Memory B cell (primary cell): ENCODE measurements around the gene OSTF1.

Experiments used
- ATAC-seq: fragments of 150-1000 bp; cut with Tn5 transposase; 2 replicates; pipeline ENCODE4 v1.10.0; 2021; ENCODE audit warnings: low read depth, mild to moderate bottlenecking, moderate library complexity
- DNase-seq, 2 donors: peaks; one replicate each; pipeline ENCODE4 v3.0.0; 2022; ENCODE audit warnings: low spot score in 2 of 2
- H3K27ac Mint-ChIP-seq: one replicate; pipeline ENCODE4 v1.8.0; 2022; ENCODE audit warnings: mild to moderate bottlenecking, moderate library complexity, mixed read lengths
- H3K27me3 Mint-ChIP-seq: one replicate; pipeline ENCODE4 v1.8.0; 2022; ENCODE audit warnings: mixed read lengths
- H3K36me3 Mint-ChIP-seq: one replicate; pipeline ENCODE4 v1.8.0; 2022; ENCODE audit warnings: mild to moderate bottlenecking, mixed read lengths
- H3K4me1 Mint-ChIP-seq: one replicate; pipeline ENCODE4 v1.8.0; 2022; ENCODE audit warnings: mixed read lengths
- H3K4me3 Mint-ChIP-seq: one replicate; pipeline ENCODE4 v1.8.0; 2022; ENCODE audit warnings: mild to moderate bottlenecking, moderate library complexity, mixed read lengths
- H3K9me3 Mint-ChIP-seq: one replicate; pipeline ENCODE4 v1.8.0; 2022; ENCODE audit warnings: mixed read lengths

Gene OSTF1

DNA sequence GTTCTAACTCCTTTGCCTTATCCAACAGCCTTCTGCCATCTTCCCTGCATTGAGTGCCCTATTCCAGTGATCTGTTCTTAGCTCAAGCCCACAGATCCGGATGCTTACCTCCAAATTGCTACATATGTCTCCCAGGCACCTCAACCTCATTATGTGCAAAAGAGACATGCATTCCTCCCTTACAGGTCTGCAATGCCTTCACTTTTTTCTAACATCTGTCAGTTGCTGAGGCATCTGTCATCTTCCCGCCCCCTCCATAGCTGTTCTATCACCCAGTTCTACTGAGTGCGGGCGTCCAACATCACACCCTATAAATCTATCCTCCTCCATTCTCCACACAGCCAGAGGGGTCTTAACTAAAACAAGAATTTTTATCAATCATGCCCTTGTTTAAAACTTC lies 20.4 kb upstream of the OSTF1 start:
- no peaks in the 10 kb centered on the region for H3K9me3 Mint-ChIP-seq
- peaks cover 9% of the 10 kb centered on the region for H3K4me1 Mint-ChIP-seq
- H3K36me3 Mint-ChIP-seq = peaks cover 1% of the 10 kb centered on the region
- no peaks in the 10 kb centered on the region for H3K27me3 Mint-ChIP-seq
- no peak overlapping the region for H3K27ac Mint-ChIP-seq
- ATAC-seq (no peak), DNase-seq (no peak)
- no peak overlapping the region for H3K4me3 Mint-ChIP-seq

DNA sequence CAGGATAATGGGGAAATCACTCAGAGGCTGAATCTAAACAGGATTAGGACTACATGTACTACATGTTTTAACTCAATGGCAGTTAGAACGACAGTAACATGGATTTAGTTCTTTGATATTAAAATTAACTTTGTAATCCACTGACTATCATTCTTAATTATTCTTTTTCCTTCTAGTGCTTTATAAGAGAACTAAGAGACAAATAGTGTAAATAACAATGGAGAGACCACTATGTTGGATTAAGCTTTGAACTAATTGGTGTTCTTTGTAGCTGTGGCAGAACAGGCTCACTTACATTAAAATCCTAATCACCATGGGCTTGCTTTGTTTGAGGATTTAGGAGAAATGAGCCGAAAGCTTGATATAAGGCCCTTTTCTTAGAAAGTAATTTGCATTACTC lies 19.1 kb upstream of the OSTF1 start:
- no peak for ATAC-seq
- Mint-ChIP-seq H3K4me1 (peaks cover 9% of the 10 kb centered on the region), H3K9me3 (no peaks in the 10 kb centered on the region), H3K36me3 (peaks cover 1% of the 10 kb centered on the region), H3K4me3 (no peak overlapping the region), H3K27ac (no peak overlapping the region), H3K27me3 (no peaks in the 10 kb centered on the region)
- DNase-seq = no peak

DNA sequence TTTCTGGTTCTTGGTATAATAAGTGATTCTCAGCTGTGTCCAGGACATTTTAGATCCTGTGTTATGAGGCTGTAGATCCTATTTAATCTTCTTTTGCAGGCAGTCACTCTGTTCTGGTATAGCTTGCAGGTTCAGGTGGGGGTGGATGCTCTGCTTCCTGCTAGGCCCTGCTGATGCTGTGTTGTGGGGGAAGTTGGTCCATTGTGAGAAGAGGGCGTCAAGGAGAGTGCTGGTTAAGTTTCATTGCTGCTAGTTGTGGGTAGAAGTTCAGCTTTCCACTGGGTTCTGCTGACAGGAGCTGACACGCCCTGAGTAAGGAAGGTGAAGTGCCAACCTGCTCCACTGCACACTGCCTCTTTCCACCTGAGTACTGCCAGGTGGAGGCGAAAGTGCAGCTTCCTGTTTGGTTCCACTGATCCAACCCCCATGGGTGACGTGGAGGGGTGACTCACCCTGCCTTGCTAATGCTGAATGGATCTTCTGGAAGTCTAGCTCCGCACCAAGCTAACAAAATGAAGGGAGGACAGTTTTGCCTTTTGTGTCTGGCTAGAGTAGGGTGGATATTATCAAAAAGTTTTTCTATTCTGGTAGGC lies 16.7 kb upstream of the OSTF1 start:
- Mint-ChIP-seq H3K4me3 (no peak overlapping the region), H3K27me3 (no peaks in the 10 kb centered on the region), H3K36me3 (peaks cover 2% of the 10 kb centered on the region), H3K9me3 (no peaks in the 10 kb centered on the region), H3K4me1 (peaks cover 9% of the 10 kb centered on the region), H3K27ac (peak overlapping the region; percentile 35)
- DNase-seq = no peak
- peak; percentile 76 for ATAC-seq

DNA sequence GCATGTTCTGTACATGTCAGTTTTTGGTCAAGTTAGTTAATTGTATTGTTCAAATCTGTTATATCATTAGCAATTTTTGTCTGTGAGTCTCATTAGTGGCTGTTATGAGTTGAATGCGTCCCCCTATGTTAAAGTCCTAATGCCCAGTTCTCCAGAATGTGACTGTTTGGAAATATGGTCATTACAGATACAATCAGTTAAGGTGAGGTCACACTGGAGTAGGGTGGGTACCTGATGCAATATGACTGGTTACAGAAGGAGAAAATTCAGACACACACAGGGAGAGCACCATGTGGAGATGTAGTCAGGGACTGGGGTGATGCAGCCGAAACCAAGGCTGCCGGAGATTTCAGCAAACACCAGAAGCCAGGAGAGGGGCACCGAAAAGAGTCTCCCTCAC lies 15.4 kb upstream of the OSTF1 start:
- Mint-ChIP-seq H3K4me3 (no peak overlapping the region), H3K36me3 (peaks cover 2% of the 10 kb centered on the region), H3K9me3 (no peaks in the 10 kb centered on the region), H3K27me3 (no peaks in the 10 kb centered on the region), H3K4me1 (peaks cover 9% of the 10 kb centered on the region), H3K27ac (peak overlapping the region; percentile 49)
- ATAC-seq (no peak), DNase-seq (no peak)

DNA sequence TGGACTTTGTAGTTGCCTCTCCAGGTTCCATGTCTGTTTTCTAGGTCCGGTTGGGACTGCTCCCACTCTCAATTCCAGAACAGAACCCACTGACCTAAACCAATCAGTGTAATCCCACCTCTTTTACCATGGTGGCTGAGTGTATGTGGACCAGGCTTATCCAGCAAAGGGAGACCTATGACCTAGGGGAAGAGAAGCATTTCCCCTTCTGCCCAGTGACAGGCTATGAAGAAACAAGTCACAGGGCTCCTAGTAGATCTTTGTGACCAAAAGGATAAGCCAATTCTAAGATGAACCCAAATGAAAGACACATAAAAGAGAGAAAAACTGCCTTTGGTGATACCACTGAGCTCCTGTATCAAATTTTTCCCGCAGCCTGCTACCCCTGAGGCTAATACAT lies 6.7 kb upstream of the OSTF1 start:
- DNase-seq = no peak
- Mint-ChIP-seq H3K9me3 (no peaks in the 10 kb centered on the region), H3K27me3 (no peaks in the 10 kb centered on the region), H3K27ac (no peak overlapping the region), H3K4me1 (peaks cover 5% of the 10 kb centered on the region), H3K4me3 (no peak overlapping the region), H3K36me3 (peaks cover 11% of the 10 kb centered on the region)
- no peak for ATAC-seq

DNA sequence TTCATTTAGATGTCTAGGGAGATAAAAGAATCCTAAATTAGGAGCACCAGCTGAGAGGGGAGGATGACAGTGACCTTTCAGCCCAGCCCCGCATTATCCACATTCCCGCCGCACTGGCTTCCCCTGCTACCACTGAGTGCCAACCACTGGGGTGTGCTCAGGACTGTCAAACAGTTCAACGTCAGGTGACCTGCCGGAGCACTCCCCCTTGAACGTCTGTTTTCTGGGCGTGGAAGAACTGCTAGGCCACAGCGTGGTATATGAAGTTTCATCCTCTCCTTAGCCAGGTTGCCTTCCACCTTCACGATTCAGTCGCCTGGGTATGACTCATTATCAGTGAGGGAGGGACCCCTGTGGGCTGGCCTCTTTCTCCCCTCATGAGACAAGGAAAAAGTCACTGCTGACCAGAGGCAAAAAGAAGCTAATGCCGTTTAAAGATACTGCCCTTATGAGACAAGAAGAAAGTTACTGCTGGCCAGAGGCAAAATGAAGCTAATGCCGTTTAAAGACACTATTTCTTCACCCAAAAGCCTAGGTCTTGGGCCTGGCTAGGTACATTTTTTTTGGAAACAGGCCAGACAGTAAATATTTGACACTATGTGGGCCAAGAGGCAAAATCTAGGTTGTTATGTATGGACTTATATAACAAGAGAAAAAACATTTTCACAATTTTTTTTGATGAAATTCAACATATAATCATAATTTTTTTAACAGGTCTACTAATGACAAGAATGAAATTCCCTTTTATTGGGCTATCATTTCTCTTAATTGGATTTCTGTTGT lies 4.9 kb upstream of the OSTF1 start:
- H3K27ac Mint-ChIP-seq = no peak overlapping the region

DNA sequence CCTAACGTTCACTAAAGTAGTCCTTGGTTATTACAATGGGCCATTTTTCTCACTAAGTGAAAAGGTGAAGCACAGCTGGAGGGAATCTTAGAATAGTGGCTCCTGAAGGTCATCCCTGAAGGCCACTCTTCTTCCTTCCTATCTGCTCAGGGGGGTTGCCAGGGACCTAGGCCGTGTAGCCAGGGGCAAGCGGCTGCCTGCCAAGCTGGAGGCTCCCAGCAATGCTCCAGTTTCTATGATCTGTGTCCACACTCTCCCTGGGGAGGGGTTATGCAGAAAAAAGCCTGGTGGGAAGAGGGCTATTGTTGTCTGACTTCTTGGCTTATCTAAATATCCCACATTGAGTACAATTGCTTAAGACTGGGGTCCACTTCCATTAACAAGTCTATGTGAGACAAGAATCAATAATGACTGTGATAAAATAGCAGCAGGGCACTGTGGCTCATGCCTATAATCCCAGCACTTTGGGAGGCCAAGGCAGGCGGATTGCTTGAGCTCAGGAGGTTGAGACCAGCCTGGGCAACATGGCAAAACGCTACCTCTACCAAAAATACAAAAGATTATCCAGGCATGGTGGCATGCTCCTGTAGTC lies 4.1 kb upstream of the OSTF1 start:
- Mint-ChIP-seq H3K4me3 (no peak overlapping the region), H3K36me3 (peaks cover 12% of the 10 kb centered on the region), H3K27me3 (no peaks in the 10 kb centered on the region), H3K9me3 (no peaks in the 10 kb centered on the region), H3K27ac (no peak overlapping the region), H3K4me1 (peaks cover 11% of the 10 kb centered on the region)
- no peak for DNase-seq
- ATAC-seq = no peak

More for the DNA sequence above, 4.9 kb upstream of the OSTF1 start:
- no peaks in the 10 kb centered on the region for H3K9me3 Mint-ChIP-seq
- H3K4me3 Mint-ChIP-seq = no peak overlapping the region
- no peak for DNase-seq
- no peaks in the 10 kb centered on the region for H3K27me3 Mint-ChIP-seq
- ATAC-seq = no peak
- peaks cover 8% of the 10 kb centered on the region for H3K4me1 Mint-ChIP-seq
- peaks cover 11% of the 10 kb centered on the region for H3K36me3 Mint-ChIP-seq

DNA sequence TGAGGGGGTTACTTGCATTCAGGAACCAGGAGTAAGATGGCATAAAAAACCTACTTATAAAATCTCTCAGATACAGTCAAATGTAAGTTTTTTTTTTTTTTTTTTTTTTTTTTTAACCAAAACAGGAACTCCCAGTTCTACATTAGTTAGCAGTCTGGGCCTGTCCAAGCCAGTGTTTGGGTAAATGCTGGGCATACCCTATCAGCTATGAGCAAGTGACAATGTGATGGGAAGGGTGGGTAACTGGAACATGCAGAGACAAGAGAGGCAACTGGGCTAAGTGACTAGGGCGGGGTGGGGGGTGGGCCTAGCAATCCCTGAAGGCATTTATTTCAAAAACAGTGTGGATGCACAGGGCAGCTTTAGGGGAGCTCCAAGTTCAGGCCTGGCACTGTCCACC lies 2.7 kb upstream of the OSTF1 start:
- no peak overlapping the region for H3K27ac Mint-ChIP-seq
- ATAC-seq (no peak), DNase-seq (no peak)
- no peaks in the 10 kb centered on the region for H3K9me3 Mint-ChIP-seq
- H3K4me1 Mint-ChIP-seq = peaks cover 21% of the 10 kb centered on the region
- H3K27me3 Mint-ChIP-seq = no peaks in the 10 kb centered on the region
- H3K36me3 Mint-ChIP-seq = peaks cover 8% of the 10 kb centered on the region
- H3K4me3 Mint-ChIP-seq = no peak overlapping the region

DNA sequence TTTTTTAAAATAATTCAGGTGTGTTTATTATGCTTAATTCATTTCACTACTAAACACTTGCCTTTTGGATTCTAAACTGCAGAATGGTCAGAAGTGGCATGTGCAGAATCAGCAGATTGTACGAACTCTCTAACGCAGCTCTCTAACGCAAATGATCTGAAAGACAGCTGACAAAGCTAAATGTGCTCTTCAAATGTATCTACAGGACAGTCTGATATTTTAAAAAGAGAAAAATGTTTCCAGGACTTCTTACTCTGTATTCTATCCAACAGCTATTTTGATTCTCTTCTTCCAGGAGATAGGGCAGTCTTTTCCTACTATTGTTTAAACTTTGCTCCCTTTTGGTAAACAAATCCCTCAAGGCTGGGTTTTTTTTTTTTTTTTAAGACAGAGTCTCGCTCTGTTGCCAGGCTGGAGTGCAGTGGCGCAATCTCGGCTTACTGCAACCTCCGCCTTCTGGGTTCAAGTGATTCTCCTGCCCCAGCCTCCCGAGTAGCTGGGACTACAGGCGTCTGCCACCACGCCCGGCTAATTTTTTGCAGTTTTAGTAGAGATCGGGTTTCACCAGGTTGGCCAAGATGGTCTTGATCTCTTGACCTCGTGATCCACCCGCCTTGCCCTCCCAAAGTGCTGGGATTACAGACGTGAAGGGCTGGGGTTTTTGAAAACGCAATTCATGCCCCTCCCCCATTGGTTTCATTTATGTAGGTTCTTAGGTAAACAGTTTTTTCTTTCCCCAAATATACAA lies 1.6 kb upstream of the OSTF1 start:
- DNase-seq (no peak), ATAC-seq (no peak)
- H3K36me3 Mint-ChIP-seq = peaks cover 8% of the 10 kb centered on the region
- peak overlapping the region; percentile 72 for H3K4me3 Mint-ChIP-seq
- H3K27me3 Mint-ChIP-seq = no peaks in the 10 kb centered on the region
- H3K4me1 Mint-ChIP-seq = peaks cover 30% of the 10 kb centered on the region
- no peaks in the 10 kb centered on the region for H3K9me3 Mint-ChIP-seq
- no peak overlapping the region for H3K27ac Mint-ChIP-seq

DNA sequence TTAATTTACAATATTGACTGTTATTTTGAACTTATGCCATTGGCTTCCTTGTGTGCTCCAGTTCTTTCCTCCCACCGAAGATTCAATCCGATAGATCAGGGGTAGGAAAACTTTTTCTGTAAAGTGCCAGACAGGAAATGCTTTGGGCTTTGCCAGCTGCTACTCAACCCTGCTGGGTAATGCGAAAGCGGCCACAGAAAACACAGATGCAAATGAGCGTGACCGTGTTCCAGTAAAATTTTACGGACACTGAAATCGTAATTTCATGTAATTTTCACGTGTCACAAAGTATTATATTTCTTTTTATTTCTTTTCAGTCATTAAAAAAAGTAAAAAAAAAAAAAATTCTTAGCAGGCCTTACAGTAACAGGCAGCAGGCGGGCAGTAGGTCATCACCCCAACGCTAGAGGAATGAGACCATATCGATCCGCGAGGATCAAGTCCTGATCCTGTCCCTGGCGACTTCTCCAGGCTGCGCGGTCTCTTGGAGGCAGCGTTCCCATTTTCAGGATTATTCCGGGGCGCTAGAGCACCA lies 958 bp upstream of the OSTF1 start:
- H3K27ac Mint-ChIP-seq = peak overlapping the region; percentile 83
- DNase-seq (peak in 1 of 2 donors; percentile 2), ATAC-seq (no peak)
- peak overlapping the region; percentile 93 for H3K4me3 Mint-ChIP-seq
- H3K4me1 Mint-ChIP-seq = peaks cover 36% of the 10 kb centered on the region
- H3K36me3 Mint-ChIP-seq = peaks cover 5% of the 10 kb centered on the region
- H3K9me3 Mint-ChIP-seq = no peaks in the 10 kb centered on the region
- no peaks in the 10 kb centered on the region for H3K27me3 Mint-ChIP-seq

DNA sequence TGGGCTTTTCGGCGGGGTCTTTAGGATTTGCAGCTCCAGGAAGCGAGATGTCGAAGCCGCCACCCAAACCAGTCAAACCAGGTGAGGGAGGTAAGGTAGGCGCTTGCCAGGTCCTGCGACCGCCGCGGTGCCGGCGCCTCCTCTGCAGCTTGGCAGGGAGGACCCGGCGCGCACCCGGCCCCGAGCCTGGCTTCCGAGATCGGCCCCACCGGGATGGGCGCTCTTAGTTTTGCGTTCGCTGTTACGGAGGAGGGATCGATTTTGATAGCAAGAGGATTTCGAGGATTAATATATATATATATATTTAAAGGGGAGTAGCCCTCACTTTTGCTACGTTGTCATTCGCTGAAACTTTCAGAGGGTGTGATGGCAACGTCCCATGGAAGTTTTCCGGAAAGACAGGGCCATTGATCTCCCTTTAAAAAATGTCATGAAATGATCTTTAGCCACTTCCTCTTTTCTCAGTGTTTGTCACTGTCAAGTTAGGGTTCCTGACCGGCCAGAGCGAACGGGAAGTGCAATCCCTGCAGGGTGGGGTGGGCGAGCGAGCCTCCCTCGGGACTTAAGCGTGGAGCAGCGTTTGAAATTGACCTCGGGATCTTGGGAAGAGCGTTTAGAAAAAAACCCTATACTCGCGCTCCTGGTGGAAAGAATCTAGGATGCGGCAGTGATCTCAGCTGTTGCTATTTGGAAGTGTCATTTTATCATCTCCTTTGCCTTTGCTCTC lies 495 bp downstream of the OSTF1 start:
- peaks cover 41% of the 10 kb centered on the region for H3K4me1 Mint-ChIP-seq
- DNase-seq = peak; percentile 42 to 45
- H3K4me3 Mint-ChIP-seq = peak overlapping the region; percentile 93
- no peaks in the 10 kb centered on the region for H3K9me3 Mint-ChIP-seq
- no peaks in the 10 kb centered on the region for H3K27me3 Mint-ChIP-seq
- ATAC-seq = peak; percentile 33
- peaks cover 3% of the 10 kb centered on the region for H3K36me3 Mint-ChIP-seq
- peak overlapping the region; percentile 83 for H3K27ac Mint-ChIP-seq

DNA sequence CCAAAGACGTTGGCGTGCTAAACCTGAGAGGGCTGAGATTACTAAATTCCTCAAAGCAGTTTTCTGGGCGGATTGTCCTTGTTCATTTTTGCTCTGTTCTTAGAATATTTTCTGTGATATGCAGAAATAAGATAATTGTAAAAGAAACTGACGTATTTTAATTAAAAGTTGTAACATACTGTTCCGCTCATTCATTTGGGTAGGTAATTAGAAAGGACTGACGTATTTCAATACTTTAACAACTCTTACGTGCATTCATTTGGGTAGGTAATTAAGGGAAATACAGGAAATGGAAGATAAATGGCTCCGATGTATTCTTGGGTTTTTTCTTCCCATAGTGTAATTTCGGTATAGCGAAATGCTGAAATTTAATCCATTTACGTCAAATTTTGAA lies 1.1 kb downstream of the OSTF1 start:
- Mint-ChIP-seq H3K36me3 (peaks cover 3% of the 10 kb centered on the region), H3K4me3 (peak overlapping the region; percentile 93), H3K27me3 (no peaks in the 10 kb centered on the region), H3K27ac (peak overlapping the region; percentile 77), H3K4me1 (peaks cover 46% of the 10 kb centered on the region), H3K9me3 (no peaks in the 10 kb centered on the region)
- DNase-seq (no peak), ATAC-seq (no peak)

DNA sequence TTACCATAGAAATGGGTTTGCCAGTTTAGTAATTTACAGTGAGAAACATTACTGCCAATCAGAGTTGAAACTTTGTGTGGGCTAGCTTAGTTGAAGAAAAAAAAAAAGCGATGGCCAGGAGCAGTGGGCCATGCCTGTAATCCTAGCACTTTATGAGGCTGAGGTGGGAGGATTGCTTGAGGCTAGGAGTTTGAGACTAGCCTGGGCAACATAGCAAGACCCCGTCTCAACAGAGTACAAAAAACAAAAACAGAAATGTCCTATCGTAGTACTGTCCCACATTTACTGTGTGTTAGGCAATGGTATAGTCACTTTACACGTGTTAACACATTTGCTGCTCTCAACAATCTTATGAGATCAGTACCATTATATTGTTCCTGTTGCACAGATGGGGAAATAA lies 2.3 kb downstream of the OSTF1 start:
- ATAC-seq (no peak), DNase-seq (no peak)
- Mint-ChIP-seq H3K9me3 (no peaks in the 10 kb centered on the region), H3K4me3 (peak overlapping the region; percentile 21), H3K4me1 (peaks cover 49% of the 10 kb centered on the region), H3K27ac (peak overlapping the region; percentile 53), H3K36me3 (peaks cover 5% of the 10 kb centered on the region), H3K27me3 (no peaks in the 10 kb centered on the region)
